ENCODE data around the gene TTLL3.

Gene TTLL3

GRCh38 chr3:9806688-9807589 lies 3.1 kb upstream of the TTLL3 start:
- DNase-seq (ENCODE audit: low read depth): no peak

- no peak for DNase-seq (ENCODE audit: low read depth)
Measured at GRCh38 chr3:9807981-9808344, 2.1 kb upstream of the TTLL3 start.

- no peak for DNase-seq (ENCODE audit: low read depth)
Measured at GRCh38 chr3:9808345-9809037, 1.6 kb upstream of the TTLL3 start.

- no peak for DNase-seq (ENCODE audit: low read depth)
Measured at GRCh38 chr3:9809239-9809614, 835 bp upstream of the TTLL3 start.

- DNase-seq (ENCODE audit: low read depth): no peak
Measured at GRCh38 chr3:9810433-9810770, 340 bp downstream of the TTLL3 start.

- DNase-seq (ENCODE audit: low read depth): no peak
Measured at GRCh38 chr3:9810846-9811245, 784 bp downstream of the TTLL3 start.

GRCh38 chr3:9812870-9813483 lies 2.9 kb downstream of the TTLL3 start:
- DNase-seq (ENCODE audit: low read depth): no peak

GRCh38 chr3:9815986-9816385 lies 5.9 kb downstream of the TTLL3 start:
- no peak for DNase-seq (ENCODE audit: low read depth)

- no peak for DNase-seq (ENCODE audit: low read depth)
Measured at GRCh38 chr3:9817436-9817835, 7.4 kb downstream of the TTLL3 start.

GRCh38 chr3:9818666-9819335 lies 8.7 kb downstream of the TTLL3 start:
- DNase-seq (ENCODE audit: low read depth): no peak

GRCh38 chr3:9820543-9820942 lies 10.5 kb downstream of the TTLL3 start:
- DNase-seq (ENCODE audit: low read depth): no peak

GRCh38 chr3:9820946-9821345 lies 10.9 kb downstream of the TTLL3 start:
- no peak for DNase-seq (ENCODE audit: low read depth)

GRCh38 chr3:9825451-9826040 lies 15.5 kb downstream of the TTLL3 start:
- no peak for DNase-seq (ENCODE audit: low read depth)

GRCh38 chr3:9826815-9827573 lies 16.9 kb downstream of the TTLL3 start:
- DNase-seq (ENCODE audit: low read depth): no peak

GRCh38 chr3:9828801-9829755 lies 19.0 kb downstream of the TTLL3 start:
- DNase-seq (ENCODE audit: low read depth): no peak

- no peak for DNase-seq (ENCODE audit: low read depth)
Measured at GRCh38 chr3:9831253-9831652, 21.2 kb downstream of the TTLL3 start.

GRCh38 chr3:9833078-9833477 lies 23.0 kb downstream of the TTLL3 start:
- no peak for DNase-seq (ENCODE audit: low read depth)

- DNase-seq (ENCODE audit: low read depth): no peak
Measured at GRCh38 chr3:9834520-9835380, 24.7 kb downstream of the TTLL3 start.
